MM.1S (cell line): ENCODE measurements around the gene TGM6.

Experiments used
- DNase-seq: peaks from one replicate; pipeline ENCODE4 v3.0.0-alpha.2; 2015
- H2AFZ ChIP-seq: fragments of 300-600 bp; sonication (generic); 2 replicates; pipeline ENCODE4 v1.6.0; 2016; ENCODE audit warnings: antibody characterized with exemption, low read length
- H3F3A ChIP-seq: fragments of 300-600 bp; sonication (generic); 2 replicates; pipeline ENCODE4 v1.6.1; 2016; ENCODE audit warnings: mild to moderate bottlenecking, antibody characterized with exemption, low read length, moderate library complexity, mixed read lengths; ENCODE audit not compliant: insufficient read depth
- H3K27ac ChIP-seq: fragments of 300-600 bp; sonication (generic); 2 replicates; pipeline ENCODE4 v1.5.1; 2016; ENCODE audit warnings: mild to moderate bottlenecking, low read length
- H3K27me3 ChIP-seq: fragments of 300-600 bp; sonication (generic); replicated peaks from 2 replicates; pipeline ENCODE4 v1.6.0; 2016; ENCODE audit warnings: low read length; ENCODE audit not compliant: insufficient read depth
- H3K36me3 ChIP-seq: fragments of 300-600 bp; sonication (generic); replicated peaks from 2 replicates; pipeline ENCODE4 v1.6.1; 2016; ENCODE audit warnings: mild to moderate bottlenecking, low read length, mixed read lengths; ENCODE audit not compliant: insufficient read depth
- H3K4me1 ChIP-seq: fragments of 300-600 bp; sonication (generic); 2 replicates; pipeline ENCODE4 v1.6.1; 2016; ENCODE audit warnings: low read length, mixed read lengths
- H3K4me2 ChIP-seq: fragments of 300-600 bp; sonication (generic); 2 replicates; pipeline ENCODE4 v1.6.0; 2016; ENCODE audit warnings: low read depth, low read length
- H3K4me3 ChIP-seq: fragments of 300-600 bp; sonication (generic); 2 replicates; pipeline ENCODE4 v1.5.1; 2016; ENCODE audit warnings: low read length, mixed read lengths
- H3K79me2 ChIP-seq: fragments of 300-600 bp; sonication (generic); 2 replicates; pipeline ENCODE4 v1.6.1; 2016; ENCODE audit warnings: mixed run types, low read length, mixed read lengths
- H3K9ac ChIP-seq: fragments of 300-600 bp; sonication (generic); 2 replicates; pipeline ENCODE4 v1.6.1; 2016; ENCODE audit warnings: low read length, mixed read lengths
- H3K9me2 ChIP-seq: fragments of 300-600 bp; sonication (generic); replicated peaks from 2 replicates; pipeline ENCODE4 v1.6.1; 2016; ENCODE audit warnings: mild to moderate bottlenecking, low read length, mixed read lengths; ENCODE audit not compliant: insufficient read depth
- H3K9me3 ChIP-seq: fragments of 300-600 bp; sonication (generic); replicated peaks from 2 replicates; pipeline ENCODE4 v1.6.1; 2016; ENCODE audit warnings: mild to moderate bottlenecking, low read length, mixed read lengths; ENCODE audit not compliant: insufficient read depth
- H4K20me1 ChIP-seq: fragments of 300-600 bp; sonication (generic); 2 replicates; pipeline ENCODE4 v1.6.1; 2016; ENCODE audit warnings: mild to moderate bottlenecking, low read length, moderate library complexity, mixed read lengths; ENCODE audit not compliant: insufficient read depth
- EZH2 ChIP-seq: fragments of 300-600 bp; sonication (generic); optimal IDR thresholded peaks from 2 replicates; pipeline ENCODE3; 2017; ENCODE audit warnings: low read depth, mild to moderate bottlenecking, antibody characterized with exemption, low read length, mixed read lengths
- EZH2phosphoT487 ChIP-seq: fragments of 300-600 bp; sonication (generic); IDR thresholded peaks from 2 replicates; pipeline ENCODE4 v1.6.1; 2018; ENCODE audit warnings: antibody characterized with exemption, low read length
- TF ChIP-seq, protein P1 (sequence below): fragments of 300-600 bp; sonication (generic); IDR thresholded peaks from 2 replicates; pipeline ENCODE4 v1.5.1; 2016; ENCODE audit warnings: antibody characterized with exemption, low read length, mixed read lengths

The TGM6 gene

DNA sequence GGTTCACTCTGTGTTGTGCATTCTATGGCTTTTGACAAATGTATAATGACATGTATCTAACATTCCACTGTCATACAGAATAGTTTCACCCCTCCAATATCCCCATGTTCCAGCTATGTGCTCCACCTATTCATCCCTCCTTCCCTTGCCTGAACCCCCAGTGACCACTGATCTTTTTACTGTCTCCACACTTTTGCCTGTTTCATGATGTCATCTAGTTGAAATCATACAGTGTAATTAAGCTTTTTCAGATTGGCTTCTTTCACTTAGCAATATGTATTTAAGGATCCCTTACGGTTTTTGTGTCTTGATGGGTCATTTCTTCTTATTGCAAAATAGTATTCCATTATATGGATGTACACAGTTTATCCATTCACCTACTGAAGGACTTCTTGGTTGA is 39.8 kb downstream of the TGM6 start:
- TF ChIP-seq EZH2: no peak
- TF ChIP-seq, protein P1, sequence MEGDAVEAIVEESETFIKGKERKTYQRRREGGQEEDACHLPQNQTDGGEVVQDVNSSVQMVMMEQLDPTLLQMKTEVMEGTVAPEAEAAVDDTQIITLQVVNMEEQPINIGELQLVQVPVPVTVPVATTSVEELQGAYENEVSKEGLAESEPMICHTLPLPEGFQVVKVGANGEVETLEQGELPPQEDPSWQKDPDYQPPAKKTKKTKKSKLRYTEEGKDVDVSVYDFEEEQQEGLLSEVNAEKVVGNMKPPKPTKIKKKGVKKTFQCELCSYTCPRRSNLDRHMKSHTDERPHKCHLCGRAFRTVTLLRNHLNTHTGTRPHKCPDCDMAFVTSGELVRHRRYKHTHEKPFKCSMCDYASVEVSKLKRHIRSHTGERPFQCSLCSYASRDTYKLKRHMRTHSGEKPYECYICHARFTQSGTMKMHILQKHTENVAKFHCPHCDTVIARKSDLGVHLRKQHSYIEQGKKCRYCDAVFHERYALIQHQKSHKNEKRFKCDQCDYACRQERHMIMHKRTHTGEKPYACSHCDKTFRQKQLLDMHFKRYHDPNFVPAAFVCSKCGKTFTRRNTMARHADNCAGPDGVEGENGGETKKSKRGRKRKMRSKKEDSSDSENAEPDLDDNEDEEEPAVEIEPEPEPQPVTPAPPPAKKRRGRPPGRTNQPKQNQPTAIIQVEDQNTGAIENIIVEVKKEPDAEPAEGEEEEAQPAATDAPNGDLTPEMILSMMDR: no peak
- Histone ChIP-seq H3K4me1 (no peaks in the 10 kb centered on the region), H3F3A (no peaks in the 10 kb centered on the region), H3K9me2 (no peaks in the 10 kb centered on the region), H3K4me2 (no peak overlapping the region), H3K27me3 (no peaks in the 10 kb centered on the region), H3K9ac (no peak overlapping the region), H3K4me3 (no peak overlapping the region), H3K79me2 (no peaks in the 10 kb centered on the region), H3K9me3 (no peaks in the 10 kb centered on the region), H3K36me3 (no peaks in the 10 kb centered on the region), H2AFZ (no peak overlapping the region), H4K20me1 (no peaks in the 10 kb centered on the region), H3K27ac (no peak overlapping the region)
- DNase-seq: no peak

DNA sequence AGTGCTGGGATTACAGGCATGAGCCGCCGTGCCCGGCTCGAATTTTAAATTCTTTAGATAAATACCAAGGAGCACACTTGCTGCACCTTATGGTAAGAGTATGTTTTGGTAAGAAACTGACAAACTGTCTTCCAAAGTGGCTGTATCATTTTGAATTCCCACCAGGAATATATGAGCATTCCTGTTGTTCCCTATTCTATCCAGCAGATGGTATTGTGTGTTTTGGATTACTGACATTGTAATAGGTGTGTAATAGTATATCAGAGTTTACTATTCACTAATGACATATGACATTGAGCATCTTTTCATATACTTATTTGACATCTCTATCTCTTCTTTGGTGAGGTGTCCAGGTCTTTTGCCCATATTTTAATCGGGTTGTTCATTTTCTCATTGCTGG is 40.5 kb downstream of the TGM6 start:
- H3K9me3 ChIP-seq: no peaks in the 10 kb centered on the region
- no peak overlapping the region for H3K27ac ChIP-seq
- no peaks in the 10 kb centered on the region for H3K36me3 ChIP-seq
- no peaks in the 10 kb centered on the region for H3K9me2 ChIP-seq
- no peaks in the 10 kb centered on the region for H3F3A ChIP-seq
- H2AFZ ChIP-seq: no peak overlapping the region
- no peaks in the 10 kb centered on the region for H3K4me1 ChIP-seq
- no peak overlapping the region for H3K9ac ChIP-seq
- no peak for TF ChIP-seq EZH2
- TF ChIP-seq, protein P1: no peak
- no peak for TF ChIP-seq EZH2phosphoT487
- H3K4me2 ChIP-seq: no peak overlapping the region
- no peaks in the 10 kb centered on the region for H3K79me2 ChIP-seq
- DNase-seq: no peak
- H4K20me1 ChIP-seq: no peaks in the 10 kb centered on the region
- no peak overlapping the region for H3K4me3 ChIP-seq
- H3K27me3 ChIP-seq: no peaks in the 10 kb centered on the region

DNA sequence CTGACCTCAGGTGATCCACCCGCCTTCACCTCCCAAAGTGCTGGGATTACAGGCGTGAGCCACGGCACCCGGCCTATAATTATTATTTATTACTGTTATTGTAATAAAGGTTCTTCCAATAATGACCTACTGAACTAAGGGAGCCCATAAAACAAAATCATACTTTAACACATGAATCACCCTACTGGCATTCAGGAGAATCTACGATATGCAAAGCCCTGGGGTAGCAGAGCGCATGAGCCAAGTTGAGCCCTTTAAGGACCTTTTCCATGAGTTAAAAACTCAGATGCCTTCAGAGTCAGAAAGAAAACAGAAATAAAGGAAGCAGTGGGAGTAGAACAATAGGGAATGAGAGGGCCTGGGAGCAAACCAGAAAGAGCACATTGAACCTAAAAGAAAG is 48.4 kb downstream of the TGM6 start:
- no peak overlapping the region for H3K9ac ChIP-seq
- DNase-seq: no peak
- no peaks in the 10 kb centered on the region for H3K79me2 ChIP-seq
- H3K9me2 ChIP-seq: no peaks in the 10 kb centered on the region
- H3K27ac ChIP-seq: no peak overlapping the region
- no peak overlapping the region for H2AFZ ChIP-seq
- H3K4me2 ChIP-seq: no peak overlapping the region
- TF ChIP-seq, protein P1: no peak
- TF ChIP-seq EZH2 (no peak), EZH2phosphoT487 (no peak)
- H4K20me1 ChIP-seq: no peaks in the 10 kb centered on the region
- no peaks in the 10 kb centered on the region for H3K9me3 ChIP-seq
- H3K36me3 ChIP-seq: no peaks in the 10 kb centered on the region
- H3F3A ChIP-seq: no peaks in the 10 kb centered on the region
- H3K27me3 ChIP-seq: no peaks in the 10 kb centered on the region
- H3K4me1 ChIP-seq: no peaks in the 10 kb centered on the region
- H3K4me3 ChIP-seq: no peak overlapping the region

DNA sequence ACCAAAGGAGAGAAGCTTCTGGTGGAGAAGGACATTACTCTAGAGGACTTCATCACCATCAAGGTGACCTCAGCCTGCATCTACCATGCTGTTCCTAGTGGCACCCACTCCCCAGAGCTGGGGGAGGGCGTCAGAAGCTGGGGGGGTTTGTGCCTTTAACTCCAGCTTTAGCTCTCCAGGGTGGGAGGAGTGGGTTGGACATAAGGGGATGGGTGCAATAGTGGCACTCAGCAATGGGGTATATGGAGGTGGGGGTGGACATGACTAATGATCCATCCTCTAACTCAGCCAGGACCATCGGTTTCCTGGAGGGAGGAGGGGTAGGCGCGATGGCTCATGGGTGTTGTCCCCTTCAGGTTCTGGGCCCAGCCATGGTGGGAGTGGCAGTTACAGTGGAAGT is 49.8 kb downstream of the TGM6 start:
- no peak overlapping the region for H3K4me2 ChIP-seq
- H3F3A ChIP-seq: no peaks in the 10 kb centered on the region
- no peaks in the 10 kb centered on the region for H3K4me1 ChIP-seq
- TF ChIP-seq, protein P1: no peak
- no peak for TF ChIP-seq EZH2phosphoT487
- TF ChIP-seq EZH2: no peak
- no peak overlapping the region for H3K4me3 ChIP-seq
- H3K9ac ChIP-seq: no peak overlapping the region
- no peaks in the 10 kb centered on the region for H4K20me1 ChIP-seq
- H3K27ac ChIP-seq: no peak overlapping the region
- no peaks in the 10 kb centered on the region for H3K27me3 ChIP-seq
- no peaks in the 10 kb centered on the region for H3K9me3 ChIP-seq
- H2AFZ ChIP-seq: no peak overlapping the region
- H3K36me3 ChIP-seq: no peaks in the 10 kb centered on the region
- no peak for DNase-seq
- H3K79me2 ChIP-seq: no peaks in the 10 kb centered on the region
- no peaks in the 10 kb centered on the region for H3K9me2 ChIP-seq
